SK-N-SH treated with all-trans-retinoic acid at 6 μM for 48 hours (cell line): ENCODE measurements around the gene TRIM2.

ENCODE experiments used
- ATAC-seq: fragments of 200-7000 bp; cut with Tn5 transposase; 3 replicates; pipeline ENCODE4 v1.9.1; 2020; ENCODE audit warnings: mild to moderate bottlenecking, moderate library complexity
- BACH2 ChIP-seq: fragments of 250-450 bp; sonication (Bioruptor Pico); IDR thresholded peaks from 2 replicates; pipeline ENCODE4 v1.9.0; 2021; ENCODE audit warnings: mild to moderate bottlenecking, borderline replicate concordance
- CSDC2 ChIP-seq: fragments of 250-450 bp; sonication (Bioruptor Pico); IDR thresholded peaks from 2 replicates; pipeline ENCODE4 v1.5.0; 2020; ENCODE audit warnings: mild to moderate bottlenecking, moderate library complexity
- ESRRG ChIP-seq: fragments of 250-450 bp; sonication (Bioruptor Pico); IDR thresholded peaks from 2 replicates; pipeline ENCODE4 v1.6.1; 2021; ENCODE audit warnings: mild to moderate bottlenecking
- GLIS3 ChIP-seq: fragments of 250-450 bp; sonication (Bioruptor Pico); IDR thresholded peaks from 2 replicates; pipeline ENCODE4 v1.5.0; 2020; ENCODE audit warnings: mild to moderate bottlenecking, moderate library complexity
- ISL1 ChIP-seq: fragments of 250-450 bp; sonication (Bioruptor Pico); IDR thresholded peaks from 2 replicates; pipeline ENCODE4 v2.1.2; 2022; ENCODE audit warnings: mild to moderate bottlenecking, moderate library complexity
- PPARA ChIP-seq: fragments of 250-450 bp; sonication (Bioruptor Pico); IDR thresholded peaks from 2 replicates; pipeline ENCODE4 v1.5.0; 2020; ENCODE audit warnings: mild to moderate bottlenecking, borderline replicate concordance
- RARB ChIP-seq: fragments of 250-450 bp; sonication (Bioruptor Pico); IDR thresholded peaks from 2 replicates; pipeline ENCODE4 v1.8.0; 2021; ENCODE audit warnings: mild to moderate bottlenecking, moderate library complexity
- SNAI2 ChIP-seq: fragments of 250-450 bp; sonication (Bioruptor Pico); IDR thresholded peaks from 2 replicates; pipeline ENCODE4 v1.5.0; 2020; ENCODE audit warnings: mild to moderate bottlenecking, moderate library complexity
- TCF4 ChIP-seq: fragments of 250-450 bp; sonication (Bioruptor Pico); IDR thresholded peaks from 2 replicates; pipeline ENCODE4 v1.8.0; 2021; ENCODE audit warnings: mild to moderate bottlenecking, moderate library complexity, borderline replicate concordance
- ZC3H10 ChIP-seq: fragments of 250-450 bp; sonication (Bioruptor Pico); IDR thresholded peaks from 2 replicates; pipeline ENCODE4 v1.5.1; 2021; ENCODE audit warnings: mild to moderate bottlenecking, moderate library complexity
- ZFP3 ChIP-seq: fragments of 250-450 bp; sonication (Bioruptor Pico); IDR thresholded peaks from 2 replicates; pipeline ENCODE4 v1.5.0; 2020; ENCODE audit warnings: mild to moderate bottlenecking, moderate library complexity
- ZNF565 ChIP-seq: fragments of 450-650 bp; formaldehyde crosslinking; conservative IDR thresholded peaks from 2 replicates; pipeline ENCODE4 v1.5.0; 2020; ENCODE audit warnings: low read depth, mild to moderate bottlenecking, moderate library complexity
- ZNF70 ChIP-seq: fragments of 450-650 bp; formaldehyde crosslinking; IDR thresholded peaks from 2 replicates; pipeline ENCODE4 v1.5.0; 2020; ENCODE audit warnings: mild to moderate bottlenecking, moderate library complexity
- ZNF8 ChIP-seq: fragments of 450-650 bp; formaldehyde crosslinking; IDR thresholded peaks from 2 replicates; pipeline ENCODE4 v1.5.0; 2020; ENCODE audit warnings: mild to moderate bottlenecking, moderate library complexity
- TF ChIP-seq, protein P1 (sequence below): fragments of 250-450 bp; sonication (Bioruptor Pico); IDR thresholded peaks from 2 replicates; pipeline ENCODE4 v1.8.0; 2020; ENCODE audit warnings: mild to moderate bottlenecking, moderate library complexity, borderline replicate concordance
- TF ChIP-seq, protein P2 (sequence below): fragments of 250-450 bp; sonication (Bioruptor Pico); IDR thresholded peaks from 2 replicates; pipeline ENCODE4 v1.8.0; 2021; ENCODE audit warnings: low read depth, mild to moderate bottlenecking, moderate library complexity, borderline replicate concordance
- TF ChIP-seq, protein P3 (sequence below): fragments of 250-450 bp; sonication (Bioruptor Pico); IDR thresholded peaks from 2 replicates; pipeline ENCODE4 v1.5.1; 2020; ENCODE audit warnings: low read depth, mild to moderate bottlenecking, moderate library complexity

TRIM2 gene

DNA sequence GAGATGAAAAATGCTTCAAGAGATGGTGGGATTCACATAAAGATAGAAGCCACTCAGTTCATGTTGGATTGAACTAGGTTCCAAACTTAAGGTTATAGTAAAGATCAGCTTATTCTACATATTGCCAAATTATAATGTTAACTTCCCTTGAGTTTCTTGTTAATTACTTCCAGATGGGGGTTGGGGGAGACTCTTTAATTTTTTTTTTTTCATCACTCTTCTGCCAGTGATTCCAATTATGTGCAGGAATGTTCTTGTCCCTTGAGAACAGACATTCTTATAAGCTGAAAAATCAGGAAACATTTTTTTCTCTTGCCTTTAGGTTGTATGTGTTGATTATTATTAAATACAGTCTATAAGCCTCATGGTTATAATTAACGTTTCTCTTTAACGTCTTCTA, 170.2 kb downstream of the TRIM2 start:
- TF ChIP-seq, protein P1, sequence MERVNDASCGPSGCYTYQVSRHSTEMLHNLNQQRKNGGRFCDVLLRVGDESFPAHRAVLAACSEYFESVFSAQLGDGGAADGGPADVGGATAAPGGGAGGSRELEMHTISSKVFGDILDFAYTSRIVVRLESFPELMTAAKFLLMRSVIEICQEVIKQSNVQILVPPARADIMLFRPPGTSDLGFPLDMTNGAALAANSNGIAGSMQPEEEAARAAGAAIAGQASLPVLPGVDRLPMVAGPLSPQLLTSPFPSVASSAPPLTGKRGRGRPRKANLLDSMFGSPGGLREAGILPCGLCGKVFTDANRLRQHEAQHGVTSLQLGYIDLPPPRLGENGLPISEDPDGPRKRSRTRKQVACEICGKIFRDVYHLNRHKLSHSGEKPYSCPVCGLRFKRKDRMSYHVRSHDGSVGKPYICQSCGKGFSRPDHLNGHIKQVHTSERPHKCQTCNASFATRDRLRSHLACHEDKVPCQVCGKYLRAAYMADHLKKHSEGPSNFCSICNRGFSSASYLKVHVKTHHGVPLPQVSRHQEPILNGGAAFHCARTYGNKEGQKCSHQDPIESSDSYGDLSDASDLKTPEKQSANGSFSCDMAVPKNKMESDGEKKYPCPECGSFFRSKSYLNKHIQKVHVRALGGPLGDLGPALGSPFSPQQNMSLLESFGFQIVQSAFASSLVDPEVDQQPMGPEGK (CRISPR knock-in tag) = no peak
- TF ChIP-seq, protein P2, sequence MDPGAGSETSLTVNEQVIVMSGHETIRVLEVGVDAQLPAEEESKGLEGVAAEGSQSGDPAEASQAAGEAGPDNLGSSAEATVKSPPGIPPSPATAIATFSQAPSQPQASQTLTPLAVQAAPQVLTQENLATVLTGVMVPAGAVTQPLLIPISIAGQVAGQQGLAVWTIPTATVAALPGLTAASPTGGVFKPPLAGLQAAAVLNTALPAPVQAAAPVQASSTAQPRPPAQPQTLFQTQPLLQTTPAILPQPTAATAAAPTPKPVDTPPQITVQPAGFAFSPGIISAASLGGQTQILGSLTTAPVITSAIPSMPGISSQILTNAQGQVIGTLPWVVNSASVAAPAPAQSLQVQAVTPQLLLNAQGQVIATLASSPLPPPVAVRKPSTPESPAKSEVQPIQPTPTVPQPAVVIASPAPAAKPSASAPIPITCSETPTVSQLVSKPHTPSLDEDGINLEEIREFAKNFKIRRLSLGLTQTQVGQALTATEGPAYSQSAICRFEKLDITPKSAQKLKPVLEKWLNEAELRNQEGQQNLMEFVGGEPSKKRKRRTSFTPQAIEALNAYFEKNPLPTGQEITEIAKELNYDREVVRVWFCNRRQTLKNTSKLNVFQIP (CRISPR knock-in tag) = no peak
- TF ChIP-seq ZFP3 (CRISPR knock-in tag) = no peak
- TF ChIP-seq CSDC2 (CRISPR knock-in tag) = no peak
- TF ChIP-seq, protein P3, sequence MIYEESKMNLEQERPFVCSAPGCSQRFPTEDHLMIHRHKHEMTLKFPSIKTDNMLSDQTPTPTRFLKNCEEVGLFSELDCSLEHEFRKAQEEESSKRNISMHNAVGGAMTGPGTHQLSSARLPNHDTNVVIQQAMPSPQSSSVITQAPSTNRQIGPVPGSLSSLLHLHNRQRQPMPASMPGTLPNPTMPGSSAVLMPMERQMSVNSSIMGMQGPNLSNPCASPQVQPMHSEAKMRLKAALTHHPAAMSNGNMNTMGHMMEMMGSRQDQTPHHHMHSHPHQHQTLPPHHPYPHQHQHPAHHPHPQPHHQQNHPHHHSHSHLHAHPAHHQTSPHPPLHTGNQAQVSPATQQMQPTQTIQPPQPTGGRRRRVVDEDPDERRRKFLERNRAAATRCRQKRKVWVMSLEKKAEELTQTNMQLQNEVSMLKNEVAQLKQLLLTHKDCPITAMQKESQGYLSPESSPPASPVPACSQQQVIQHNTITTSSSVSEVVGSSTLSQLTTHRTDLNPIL (CRISPR knock-in tag) = no peak
- no peak for TF ChIP-seq RARB (CRISPR knock-in tag)
- TF ChIP-seq TCF4 (CRISPR knock-in tag) = no peak
- ATAC-seq = no peak

DNA sequence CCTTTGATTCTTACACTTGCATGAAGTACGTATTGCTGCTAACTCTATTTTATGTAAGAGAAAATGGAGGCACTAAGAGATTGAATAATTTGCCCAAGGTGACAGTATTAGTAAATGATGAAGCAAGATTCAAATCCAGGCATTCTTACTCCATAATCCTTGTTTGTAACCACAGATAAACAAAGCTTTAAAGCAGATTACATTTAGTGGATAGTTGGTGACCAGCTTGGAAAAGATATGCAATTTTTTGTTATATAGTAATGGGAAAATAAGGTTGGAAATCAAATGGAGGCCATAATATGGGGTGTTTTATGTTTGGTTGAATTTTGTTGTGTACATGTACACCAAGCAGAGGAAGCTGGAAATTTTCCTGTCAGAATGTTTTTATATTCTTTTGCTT, 171.1 kb downstream of the TRIM2 start:
- no peak for ATAC-seq

DNA sequence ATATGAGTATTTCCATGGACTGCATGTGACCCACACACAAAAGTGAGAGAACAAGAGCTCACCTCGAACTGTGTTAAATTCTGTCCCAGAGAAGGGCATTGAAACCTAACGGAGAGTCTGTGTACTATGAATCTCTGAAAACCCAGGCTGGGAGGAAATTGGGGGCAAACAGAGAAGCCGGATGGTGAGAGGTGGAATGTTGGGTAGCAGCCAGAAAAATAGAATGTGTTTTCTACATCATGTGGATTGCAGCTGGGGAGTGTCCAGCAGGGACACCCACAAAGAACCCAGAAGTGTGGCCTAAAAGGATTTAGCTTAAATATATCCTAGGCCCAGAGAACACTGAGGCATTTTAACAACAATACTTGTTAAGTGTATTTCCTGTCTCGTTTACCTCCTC, 178.9 kb downstream of the TRIM2 start:
- ATAC-seq = no peak
- TF ChIP-seq RARB (CRISPR knock-in tag) (no peak), GLIS3 (CRISPR knock-in tag) (no peak), ZNF565 (CRISPR knock-in tag) (no peak), ESRRG (CRISPR knock-in tag) (no peak), ZNF8 (CRISPR knock-in tag) (no peak)

More for the DNA sequence above, 171.1 kb downstream of the TRIM2 start:
- TF ChIP-seq ISL1 = no peak
- no peak for TF ChIP-seq ZNF565 (CRISPR knock-in tag)
- no peak for TF ChIP-seq ZC3H10 (CRISPR knock-in tag)
- TF ChIP-seq, protein P3 (CRISPR knock-in tag) = no peak
- no peak for TF ChIP-seq SNAI2 (CRISPR knock-in tag)
- no peak for TF ChIP-seq GLIS3 (CRISPR knock-in tag)
- TF ChIP-seq ESRRG (CRISPR knock-in tag) = no peak

DNA sequence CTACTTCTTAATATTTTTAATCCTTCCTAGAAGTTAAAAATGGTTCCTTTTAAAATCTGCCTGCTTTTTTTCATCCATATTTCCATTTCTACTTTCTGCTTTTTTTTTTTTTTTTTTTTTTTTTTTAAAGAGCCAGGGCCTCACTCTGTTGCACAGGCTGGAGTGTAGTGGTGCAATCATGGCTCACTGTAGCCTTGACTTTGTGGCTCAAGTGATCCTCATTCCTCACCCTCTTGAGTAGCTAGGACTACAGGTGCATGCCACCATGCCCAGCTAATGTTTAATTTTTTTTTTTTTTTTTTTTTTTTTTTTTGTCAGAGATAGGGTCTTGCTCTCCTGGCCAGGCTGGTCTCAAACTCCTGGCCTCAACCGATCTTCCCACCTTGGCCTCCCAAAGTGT, 179.9 kb downstream of the TRIM2 start:
- no peak for TF ChIP-seq ZNF565 (CRISPR knock-in tag)
- TF ChIP-seq PPARA (CRISPR knock-in tag) = no peak
- TF ChIP-seq, protein P1 (CRISPR knock-in tag) = no peak
- TF ChIP-seq GLIS3 (CRISPR knock-in tag) = no peak
- no peak for TF ChIP-seq ZNF70 (CRISPR knock-in tag)
- no peak for TF ChIP-seq SNAI2 (CRISPR knock-in tag)
- TF ChIP-seq ZNF8 (CRISPR knock-in tag) = no peak
- no peak for TF ChIP-seq RARB (CRISPR knock-in tag)
- no peak for ATAC-seq

DNA sequence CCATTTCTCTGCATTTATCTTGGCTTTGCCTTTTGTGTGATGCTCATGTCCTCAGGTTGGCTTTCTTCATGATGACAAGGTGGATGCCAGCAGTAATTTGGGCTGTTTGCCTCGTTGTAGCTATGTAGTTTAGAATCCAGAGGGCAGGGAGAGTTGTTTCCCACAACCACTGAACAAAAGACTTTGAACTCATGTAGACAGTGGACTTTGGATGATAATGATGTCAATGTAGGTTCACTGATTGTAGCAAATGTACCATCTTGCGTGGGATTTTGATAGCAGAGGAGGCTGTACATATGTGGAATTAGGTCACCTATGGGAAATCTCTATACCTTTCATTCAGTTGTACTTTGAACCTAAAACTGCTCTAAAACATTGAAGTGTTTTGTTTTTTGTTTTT, 181.5 kb downstream of the TRIM2 start:
- TF ChIP-seq, protein P3 (CRISPR knock-in tag) = no peak
- no peak for TF ChIP-seq ZNF70 (CRISPR knock-in tag)
- TF ChIP-seq ESRRG (CRISPR knock-in tag) = no peak
- TF ChIP-seq ZNF8 (CRISPR knock-in tag) = no peak
- no peak for TF ChIP-seq BACH2
- no peak for ATAC-seq
